GM21390 (cell line): ENCODE results near the gene LIMS1.
"Not testable (repeated sequence)": the region's sequence is repeated elsewhere in the genome, so short reads cannot be mapped to it uniquely, and the experiment has no call there.

Experiments
- ATAC-seq: cut with Tn5 transposase; IDR thresholded peaks from one replicate; pipeline ENCODE4 v1.9.1; 2021; ENCODE audit not compliant: unreplicated experiment

LIMS1 gene

GRCh38 chr2:108657517-108657916, 123.2 kb downstream of the LIMS1 start:
- ATAC-seq: not testable (repeated sequence)

GRCh38 chr2:108658553-108658952, 124.3 kb downstream of the LIMS1 start:
- ATAC-seq: not testable (repeated sequence)

- not testable (repeated sequence) for ATAC-seq
Observed at GRCh38 chr2:108661493-108661892, 127.2 kb downstream of the LIMS1 start.

GRCh38 chr2:108662207-108662612, 127.9 kb downstream of the LIMS1 start:
- ATAC-seq: peak; percentile 95

GRCh38 chr2:108663346-108663745, 129.1 kb downstream of the LIMS1 start:
- not testable (repeated sequence) for ATAC-seq

- ATAC-seq: not testable (repeated sequence)
Observed at GRCh38 chr2:108664089-108664488, 129.8 kb downstream of the LIMS1 start.

GRCh38 chr2:108664979-108665378, 130.7 kb downstream of the LIMS1 start:
- ATAC-seq: not testable (repeated sequence)

- not testable (repeated sequence) for ATAC-seq
Observed at GRCh38 chr2:108665975-108666374, 131.7 kb downstream of the LIMS1 start.

GRCh38 chr2:108667140-108667539, 132.9 kb downstream of the LIMS1 start:
- not testable (repeated sequence) for ATAC-seq

GRCh38 chr2:108670282-108670681, 136.0 kb downstream of the LIMS1 start:
- ATAC-seq: not testable (repeated sequence)

- ATAC-seq: not testable (repeated sequence)
Observed at GRCh38 chr2:108672200-108672805, 138.0 kb downstream of the LIMS1 start.

GRCh38 chr2:108676522-108676921, 142.3 kb downstream of the LIMS1 start:
- not testable (repeated sequence) for ATAC-seq

GRCh38 chr2:108677239-108677744, 143.0 kb downstream of the LIMS1 start:
- not testable (repeated sequence) for ATAC-seq

- ATAC-seq: not testable (repeated sequence)
Observed at GRCh38 chr2:108678198-108678651, 144.0 kb downstream of the LIMS1 start.

GRCh38 chr2:108680805-108681204, 146.5 kb downstream of the LIMS1 start:
- not testable (repeated sequence) for ATAC-seq

- not testable (repeated sequence) for ATAC-seq
Observed at GRCh38 chr2:108688818-108689756, 154.8 kb downstream of the LIMS1 start.

- ATAC-seq: peak; percentile 72
Observed at GRCh38 chr2:108690001-108690400, 155.7 kb downstream of the LIMS1 start.

GRCh38 chr2:108691447-108691846, 157.2 kb downstream of the LIMS1 start:
- no peak for ATAC-seq

- no peak for ATAC-seq
Observed at GRCh38 chr2:108701208-108701607, 166.9 kb downstream of the LIMS1 start.

GRCh38 chr2:108701806-108702205, 167.5 kb downstream of the LIMS1 start:
- no peak for ATAC-seq

GRCh38 chr2:108704871-108705270, 170.6 kb downstream of the LIMS1 start:
- no peak for ATAC-seq

GRCh38 chr2:108707300-108707699, 173.0 kb downstream of the LIMS1 start:
- ATAC-seq: no peak
